Upper lobe of left lung (tissue), 4 donors: ENCODE data around the gene MICAL3.

Experiments used
- CTCF ChIP-seq, 6 experiments: fragments of 450-650 bp in 4 of 6; fragments of 200-600 bp in 2 of 6; sonication (generic) in 2 of 6; IDR thresholded peaks; one replicate each; pipeline ENCODE4 v1.5.1; 2016 to 2019; ENCODE audit warnings: antibody characterized with exemption in 6 of 6
- POLR2A ChIP-seq, 4 donors: fragments of 450-650 bp; IDR thresholded peaks; one replicate each; pipeline ENCODE4 v1.5.1; 2016 to 2017; ENCODE audit warnings: antibody characterized with exemption in 4 of 4, mild to moderate bottlenecking in 2 of 4
- POLR2AphosphoS5 ChIP-seq, 2 donors: sonication (generic); formaldehyde crosslinking; IDR thresholded peaks; one replicate each; pipeline ENCODE4 v1.5.1; 2017; ENCODE audit warnings: antibody characterized with exemption in 2 of 2

GRCh38 chr22:17974087-17974486, 50.3 kb downstream of the MICAL3 start:
- TF ChIP-seq CTCF (IDR thresholded peaks at IDR 0.05) (no peak), POLR2AphosphoS5 (IDR thresholded peaks at IDR 0.05) (no peak), POLR2A (IDR thresholded peaks at IDR 0.05) (no peak)
